Measurements from ENCODE around the gene PAAF1. TPM values are rescaled to one million over a fixed set of nuclear protein-coding genes. Genes with fewer than 3 reads are reported as not detected.
"Not testable (repeated sequence)": the region's sequence is repeated elsewhere in the genome, so short reads cannot be mapped to it uniquely, and the experiment has no call there.

Gene PAAF1
- total RNA-seq, 8 experiments from 2014 or later = 15.4 to 32.0 (median 27.9) TPM

- peaks cover 14 to 18% of the 10 kb centered on the region in 2 donors for H3K4me1 ChIP-seq (replicated peaks in 1 of 2)
- WGBS, 10 experiments = 0 to 100% methylated on average over 2 to 3 of the region's 5 CpGs; no CpG with 5 or more reads in 8 of the 10 experiments
- H3K4me3 ChIP-seq = no peak overlapping the region
- peak overlapping the region in 1 of 2 donors; percentile 54 for H3K27ac ChIP-seq
- in situ Hi-C loops (cut with MboI; ENCODE audit: low pct_unique_long_range_greater_than_20kb in 2 of 9, low sequenced_read_pairs in 9 of 9, unreplicated experiment in 9 of 9) = no loop called here
- ATAC-seq (replicated peaks in 6 of 8) = peak; percentile 68 to 91 (median 74)
Measured at GRCh38 chr11:73866095-73866579, 10.7 kb upstream of the PAAF1 start.

- WGBS, 10 experiments = 0 to 83% (median 41%) methylated on average over 1 to 2 of the region's 2 CpGs; no CpG with 5 or more reads in 2 of the 10 experiments
- in situ Hi-C loops (cut with MboI; ENCODE audit: low pct_unique_long_range_greater_than_20kb in 2 of 9, low sequenced_read_pairs in 9 of 9, unreplicated experiment in 9 of 9) = no loop called here
- H3K4me3 ChIP-seq = no peak overlapping the region
- H3K27ac ChIP-seq = peak overlapping the region; percentile 50 to 56
- H3K4me1 ChIP-seq (replicated peaks in 1 of 2) = peaks cover 14 to 18% of the 10 kb centered on the region in 2 donors
- peak; percentile 48 to 95 (median 92) for ATAC-seq (replicated peaks in 6 of 8)
Measured at GRCh38 chr11:73866586-73866996, 10.2 kb upstream of the PAAF1 start.

GRCh38 chr11:73869332-73869949 is 7.4 kb upstream of the PAAF1 start:
- in situ Hi-C loops (cut with MboI; ENCODE audit: low pct_unique_long_range_greater_than_20kb in 2 of 9, low sequenced_read_pairs in 9 of 9, unreplicated experiment in 9 of 9) = no loop called here
- H3K4me1 ChIP-seq (replicated peaks in 1 of 2) = peaks cover 14 to 18% of the 10 kb centered on the region in 2 donors
- WGBS, 10 experiments = 86 to 100% (median 100%) methylated on average over 1 of the region's 1 CpG; no CpG with 5 or more reads in 7 of the 10 experiments
- ATAC-seq (replicated peaks in 6 of 8) = no peak
- H3K27ac ChIP-seq = no peak overlapping the region
- no peak overlapping the region for H3K4me3 ChIP-seq

- Histone ChIP-seq H3K4me3 (no peak overlapping the region), H3K27ac (no peak overlapping the region), H3K4me1 (replicated peaks in 1 of 2) (peaks cover 17 to 19% of the 10 kb centered on the region in 2 donors)
- no peak for ATAC-seq (replicated peaks in 6 of 8)
- in situ Hi-C loops (cut with MboI; ENCODE audit: low pct_unique_long_range_greater_than_20kb in 2 of 9, low sequenced_read_pairs in 9 of 9, unreplicated experiment in 9 of 9) = no loop called here
- 75 to 100% (median 100%) methylated on average over 1 to 3 of the region's 3 CpGs; no CpG with 5 or more reads in 2 of the 10 experiments for WGBS, 10 experiments
Measured at GRCh38 chr11:73870261-73870660, 6.5 kb upstream of the PAAF1 start.

GRCh38 chr11:73872749-73873357 is 3.9 kb upstream of the PAAF1 start:
- no peak for ATAC-seq (replicated peaks in 6 of 8)
- in situ Hi-C loops (cut with MboI; ENCODE audit: low pct_unique_long_range_greater_than_20kb in 2 of 9, low sequenced_read_pairs in 9 of 9, unreplicated experiment in 9 of 9) = no loop called here

GRCh38 chr11:73875380-73875779 is 1.4 kb upstream of the PAAF1 start:
- Histone ChIP-seq H3K4me3 (peak overlapping the region; percentile 63 to 98 (median 80)), H3K4me1 (replicated peaks in 1 of 2) (peaks cover 12 to 13% of the 10 kb centered on the region in 2 donors), H3K27ac (peak overlapping the region; percentile 78 to 93)
- WGBS, 10 experiments = 40 to 88% (median 67%) methylated on average over 1 of the region's 1 CpG
- in situ Hi-C loops (cut with MboI; ENCODE audit: low pct_unique_long_range_greater_than_20kb in 2 of 9, low sequenced_read_pairs in 9 of 9, unreplicated experiment in 9 of 9) = no loop called here
- no peak for ATAC-seq (replicated peaks in 6 of 8)

More at GRCh38 chr11:73872749-73873357, 3.9 kb upstream of the PAAF1 start:
- Histone ChIP-seq H3K4me1 (replicated peaks in 1 of 2) (peaks cover 11 to 12% of the 10 kb centered on the region in 2 donors), H3K4me3 (no peak overlapping the region), H3K27ac (no peak overlapping the region)
- 75 to 100% (median 100%) methylated on average over 1 to 3 of the region's 9 CpGs; no CpG with 5 or more reads in 5 of the 10 experiments for WGBS, 10 experiments

GRCh38 chr11:73875840-73876239 is 959 bp upstream of the PAAF1 start:
- WGBS, 10 experiments = 0 to 60% (median 14%) methylated on average over 1 to 7 of the region's 8 CpGs; no CpG with 5 or more reads in 1 of the 10 experiments
- in situ Hi-C loops (cut with MboI; ENCODE audit: low pct_unique_long_range_greater_than_20kb in 2 of 9, low sequenced_read_pairs in 9 of 9, unreplicated experiment in 9 of 9) = no loop called here
- peaks cover 12 to 13% of the 10 kb centered on the region in 2 donors for H3K4me1 ChIP-seq (replicated peaks in 1 of 2)
- peak overlapping the region; percentile 78 to 93 for H3K27ac ChIP-seq
- H3K4me3 ChIP-seq = peak overlapping the region; percentile 63 to 98 (median 80)
- no peak for ATAC-seq (replicated peaks in 6 of 8)

GRCh38 chr11:73878771-73879170 is 2.0 kb downstream of the PAAF1 start:
- Histone ChIP-seq H3K4me1 (replicated peaks in 1 of 2) (peaks cover 12 to 13% of the 10 kb centered on the region in 2 donors), H3K4me3 (no peak overlapping the region), H3K27ac (no peak overlapping the region)
- peak in 2 of 8 experiments; percentile 12 to 21 for ATAC-seq (replicated peaks in 6 of 8)
- 33 to 100% (median 64%) methylated on average over 1 of the region's 1 CpG; no CpG with 5 or more reads in 5 of the 10 experiments for WGBS, 10 experiments
- in situ Hi-C loops (cut with MboI; ENCODE audit: low pct_unique_long_range_greater_than_20kb in 2 of 9, low sequenced_read_pairs in 9 of 9, unreplicated experiment in 9 of 9) = no loop called here

GRCh38 chr11:73880449-73880848 is 3.6 kb downstream of the PAAF1 start:
- ATAC-seq (replicated peaks in 6 of 8); in situ Hi-C loops (cut with MboI; ENCODE audit: low pct_unique_long_range_greater_than_20kb in 2 of 9, low sequenced_read_pairs in 9 of 9, unreplicated experiment in 9 of 9); H3K4me1 ChIP-seq (replicated peaks in 1 of 2); H3K27ac ChIP-seq; H3K4me3 ChIP-seq: not testable (repeated sequence)
- whole genome bisulfite sequencing, 10 experiments = 60 to 100% (median 83%) methylated on average over 1 to 9 of the region's 10 CpGs; no CpG with 5 or more reads in 1 of the 10 experiments

- no peaks in the 10 kb centered on the region for H3K4me1 ChIP-seq (replicated peaks in 1 of 2)
- ATAC-seq (replicated peaks in 6 of 8) = no peak
- WGBS, 10 experiments = 80 to 100% (median 93%) methylated on average over 1 to 2 of the region's 2 CpGs
Measured at GRCh38 chr11:73883856-73884255, 7.1 kb downstream of the PAAF1 start.

GRCh38 chr11:73888244-73888643 is 11.4 kb downstream of the PAAF1 start:
- Histone ChIP-seq H3K4me3 (no peak overlapping the region), H3K4me1 (replicated peaks in 1 of 2) (no peaks in the 10 kb centered on the region), H3K27ac (no peak overlapping the region)
- in situ Hi-C loops (cut with MboI; ENCODE audit: low pct_unique_long_range_greater_than_20kb in 2 of 9, low sequenced_read_pairs in 9 of 9, unreplicated experiment in 9 of 9) = no loop called here
- WGBS, 10 experiments = 76 to 100% (median 97%) methylated on average over 1 to 3 of the region's 3 CpGs; no CpG with 5 or more reads in 2 of the 10 experiments
- ATAC-seq (replicated peaks in 6 of 8) = no peak

More at GRCh38 chr11:73883856-73884255, 7.1 kb downstream of the PAAF1 start:
- H3K4me3 ChIP-seq = no peak overlapping the region
- in situ Hi-C loops (cut with MboI; ENCODE audit: low pct_unique_long_range_greater_than_20kb in 2 of 9, low sequenced_read_pairs in 9 of 9, unreplicated experiment in 9 of 9) = no loop called here
- H3K27ac ChIP-seq = no peak overlapping the region

GRCh38 chr11:73889019-73889418 is 12.2 kb downstream of the PAAF1 start:
- peak in 3 of 8 experiments; percentile 79 to 98 (median 96) for ATAC-seq (replicated peaks in 6 of 8)
- no peak overlapping the region for H3K4me3 ChIP-seq
- in situ Hi-C loops (cut with MboI; ENCODE audit: low pct_unique_long_range_greater_than_20kb in 2 of 9, low sequenced_read_pairs in 9 of 9, unreplicated experiment in 9 of 9) = no loop called here
- H3K27ac ChIP-seq = no peak overlapping the region
- H3K4me1 ChIP-seq (replicated peaks in 1 of 2) = no peaks in the 10 kb centered on the region
- WGBS, 10 experiments = 0 to 67% (median 17%) methylated on average over 1 of the region's 1 CpG; no CpG with 5 or more reads in 5 of the 10 experiments

GRCh38 chr11:73889536-73889935 is 12.7 kb downstream of the PAAF1 start:
- in situ Hi-C loops (cut with MboI; ENCODE audit: low pct_unique_long_range_greater_than_20kb in 2 of 9, low sequenced_read_pairs in 9 of 9, unreplicated experiment in 9 of 9) = no loop called here
- H3K4me3 ChIP-seq = no peak overlapping the region
- no peaks in the 10 kb centered on the region for H3K4me1 ChIP-seq (replicated peaks in 1 of 2)
- H3K27ac ChIP-seq = no peak overlapping the region
- peak in 3 of 8 experiments; percentile 74 to 83 (median 78) for ATAC-seq (replicated peaks in 6 of 8)
- 0 to 100% (median 56%) methylated on average over 1 of the region's 1 CpG; no CpG with 5 or more reads in 4 of the 10 experiments for WGBS, 10 experiments
